Activated T-helper 2 cell treated with anti-CD3 and anti-CD28 coated beads, Interferon-gamma antibody, Interleukin-2, Interleukin-4, amounts not matched to agents 10 μg/mL and 5 μg/mL and 100 μg/mL, durations not matched to agents 14 hours and 24 hours and 36 hours (primary cell): ENCODE data around the gene GRIN3B. TPM values are rescaled to one million over a fixed set of nuclear protein-coding genes. Genes with fewer than 3 reads are reported as not detected.
A peak's percentile ranks its signal among the peaks of the same experiment; 100 is the strongest.

ENCODE experiments used
- DNase-seq: peaks from one replicate; pipeline ENCODE4 v3.0.0; 2021; ENCODE audit warnings: low spot score
- H3K27ac Mint-ChIP-seq: one replicate; pipeline ENCODE4 v1.8.0; 2021; ENCODE audit warnings: mixed read lengths
- H3K27me3 Mint-ChIP-seq: one replicate; pipeline ENCODE4 v1.8.0; 2021; ENCODE audit warnings: low read depth, mixed read lengths
- H3K36me3 Mint-ChIP-seq: one replicate; pipeline ENCODE4 v1.8.0; 2021; ENCODE audit warnings: low read depth, mixed read lengths
- H3K4me1 Mint-ChIP-seq: one replicate; pipeline ENCODE4 v1.8.0; 2021; ENCODE audit warnings: low read depth, mixed read lengths
- H3K4me3 Mint-ChIP-seq: one replicate; pipeline ENCODE4 v1.8.0; 2021; ENCODE audit warnings: low read depth, mild to moderate bottlenecking, moderate library complexity, mixed read lengths
- H3K9me3 Mint-ChIP-seq: one replicate; pipeline ENCODE4 v1.8.0; 2021; ENCODE audit warnings: mixed read lengths
- intact Hi-C: fragments of 100-400 bp; cut with micrococcal nuclease; formaldehyde crosslinking; loops from one replicate; pipeline ENCODE4 v1.15.1; 2023
- total RNA-seq: library from RNA; stranded (reverse); gene quantifications from 2 replicates; pipeline ENCODE4 v1.2.3, GENCODE V29; 2022

Gene GRIN3B
- total RNA-seq, 1 donor from 2014 or later = not detected

DNA sequence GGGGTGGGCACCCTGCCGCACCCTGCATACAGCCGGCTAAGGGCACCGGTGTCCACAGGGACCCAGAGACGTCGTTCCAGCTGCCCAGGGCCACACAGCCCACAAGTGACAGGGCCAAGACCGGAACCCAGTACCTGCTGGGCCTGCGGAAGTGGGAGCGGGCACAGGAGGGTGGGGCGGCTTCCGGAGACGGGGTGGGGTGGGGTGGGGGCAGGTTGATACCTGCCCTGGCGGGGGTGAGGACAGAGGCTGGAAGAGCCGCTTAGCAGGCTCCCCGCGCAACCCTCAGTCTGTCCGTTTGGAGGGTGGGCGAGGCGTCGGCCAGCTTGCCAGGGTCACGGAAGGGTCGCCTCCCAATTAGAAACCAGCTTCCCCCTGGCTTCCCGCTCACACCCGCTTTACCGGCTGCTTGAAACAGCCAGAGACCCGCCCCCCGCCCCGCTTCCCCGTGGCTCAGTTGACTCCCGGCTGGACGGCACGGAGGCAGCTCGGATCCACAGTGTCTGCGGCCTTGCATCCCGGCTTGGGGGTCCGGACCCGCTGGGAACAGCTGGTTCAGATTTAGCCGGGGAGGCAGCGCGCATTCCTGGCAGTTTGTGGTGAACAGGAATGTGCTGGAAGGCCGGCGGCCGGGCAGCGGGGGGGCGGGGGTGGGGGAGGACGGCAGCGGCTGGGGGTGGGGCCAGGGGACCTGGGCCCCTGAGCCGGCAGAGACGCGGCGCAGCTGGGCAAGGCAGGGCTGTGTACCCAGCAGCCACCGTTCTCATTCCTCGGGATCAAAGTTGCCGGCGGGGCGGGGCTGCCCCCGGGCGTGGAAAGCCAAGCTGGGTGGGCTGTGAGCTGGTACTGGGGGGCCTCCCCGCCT lies 28.1 kb downstream of the GRIN3B start:
- peak overlapping the region; percentile 70 for H3K27ac Mint-ChIP-seq
- peak overlapping the region; percentile 93 for H3K4me3 Mint-ChIP-seq
- DNase-seq = peak; percentile 64
- H3K9me3 Mint-ChIP-seq = no peaks in the 10 kb centered on the region
- intact Hi-C loops = loop anchor here (1.0 to 5.0 kb wide), 3 partner anchors 12 to 164 kb away; partner anchors contain the start of genes ABCA7 and ARHGAP45
- H3K27me3 Mint-ChIP-seq = no peaks in the 10 kb centered on the region
- H3K4me1 Mint-ChIP-seq = peaks cover 22% of the 10 kb centered on the region
- H3K36me3 Mint-ChIP-seq = peaks cover 30% of the 10 kb centered on the region

GRCh38 chr19:1032264-1032867 lies 32.1 kb downstream of the GRIN3B start:
- no peak overlapping the region for H3K27ac Mint-ChIP-seq
- no peaks in the 10 kb centered on the region for H3K27me3 Mint-ChIP-seq
- no peaks in the 10 kb centered on the region for H3K9me3 Mint-ChIP-seq
- no peak for DNase-seq
- H3K4me1 Mint-ChIP-seq = peaks cover 26% of the 10 kb centered on the region
- intact Hi-C loops = no loop called here
- peaks cover 54% of the 10 kb centered on the region for H3K36me3 Mint-ChIP-seq
- H3K4me3 Mint-ChIP-seq = no peak overlapping the region

DNA sequence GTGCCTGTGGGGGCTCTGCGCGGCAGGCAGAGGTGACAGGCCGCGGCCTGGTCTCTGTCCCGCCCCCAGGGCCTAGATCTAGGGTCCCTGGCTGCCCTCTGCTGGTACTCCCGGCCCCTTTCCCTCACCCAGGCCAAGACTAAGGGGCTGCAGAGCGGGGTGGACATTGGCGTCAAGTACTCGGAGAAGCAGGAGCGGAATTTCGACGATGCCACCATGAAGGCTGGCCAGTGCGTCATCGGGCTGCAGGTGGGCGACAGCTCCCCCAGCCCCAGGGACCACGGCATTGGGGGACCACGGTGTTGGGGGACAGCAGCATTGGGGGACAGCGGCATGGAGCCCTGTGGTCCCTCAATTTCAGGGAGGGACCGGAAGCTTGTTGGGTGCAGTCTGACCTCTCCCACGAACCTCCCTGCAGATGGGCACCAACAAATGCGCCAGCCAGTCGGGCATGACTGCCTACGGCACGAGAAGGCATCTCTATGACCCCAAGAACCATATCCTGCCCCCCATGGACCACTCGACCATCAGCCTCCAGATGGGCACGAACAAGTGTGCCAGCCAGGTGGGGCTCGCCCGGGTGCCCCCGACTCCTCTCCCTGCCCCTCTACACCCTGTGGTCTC lies 35.9 kb downstream of the GRIN3B start:
- no peak for DNase-seq
- Mint-ChIP-seq H3K9me3 (no peaks in the 10 kb centered on the region), H3K4me1 (peaks cover 39% of the 10 kb centered on the region), H3K36me3 (peaks cover 62% of the 10 kb centered on the region), H3K27me3 (no peaks in the 10 kb centered on the region), H3K27ac (no peak overlapping the region), H3K4me3 (no peak overlapping the region)
- intact Hi-C loops = no loop called here

DNA sequence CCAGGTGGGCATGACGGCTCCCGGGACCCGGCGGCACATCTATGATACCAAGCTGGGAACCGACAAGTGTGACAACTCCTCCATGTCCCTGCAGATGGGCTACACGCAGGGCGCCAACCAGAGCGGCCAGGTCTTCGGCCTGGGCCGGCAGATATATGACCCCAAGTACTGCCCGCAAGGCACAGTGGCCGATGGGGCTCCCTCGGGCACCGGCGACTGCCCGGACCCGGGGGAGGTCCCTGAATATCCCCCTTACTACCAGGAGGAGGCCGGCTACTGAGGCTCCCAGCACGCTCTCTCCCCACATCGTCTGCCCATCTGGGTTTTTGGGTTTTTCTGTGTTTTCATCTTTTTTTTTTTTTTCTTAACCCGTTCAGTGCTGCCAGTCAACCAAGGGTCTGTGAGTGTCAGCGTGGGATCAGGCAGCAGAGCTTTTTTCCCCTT lies 37.4 kb downstream of the GRIN3B start:
- no peaks in the 10 kb centered on the region for H3K27me3 Mint-ChIP-seq
- peak overlapping the region; percentile 68 for H3K27ac Mint-ChIP-seq
- H3K4me1 Mint-ChIP-seq = peaks cover 38% of the 10 kb centered on the region
- no peaks in the 10 kb centered on the region for H3K9me3 Mint-ChIP-seq
- H3K36me3 Mint-ChIP-seq = peaks cover 56% of the 10 kb centered on the region
- H3K4me3 Mint-ChIP-seq = peak overlapping the region; percentile 58
- DNase-seq = no peak
- intact Hi-C loops = loop anchor here (2.0 kb wide), 3 partner anchors 17 to 203 kb away; partner anchors contain the start of genes ATP5F1D, RNU6-2 and TMEM259

DNA sequence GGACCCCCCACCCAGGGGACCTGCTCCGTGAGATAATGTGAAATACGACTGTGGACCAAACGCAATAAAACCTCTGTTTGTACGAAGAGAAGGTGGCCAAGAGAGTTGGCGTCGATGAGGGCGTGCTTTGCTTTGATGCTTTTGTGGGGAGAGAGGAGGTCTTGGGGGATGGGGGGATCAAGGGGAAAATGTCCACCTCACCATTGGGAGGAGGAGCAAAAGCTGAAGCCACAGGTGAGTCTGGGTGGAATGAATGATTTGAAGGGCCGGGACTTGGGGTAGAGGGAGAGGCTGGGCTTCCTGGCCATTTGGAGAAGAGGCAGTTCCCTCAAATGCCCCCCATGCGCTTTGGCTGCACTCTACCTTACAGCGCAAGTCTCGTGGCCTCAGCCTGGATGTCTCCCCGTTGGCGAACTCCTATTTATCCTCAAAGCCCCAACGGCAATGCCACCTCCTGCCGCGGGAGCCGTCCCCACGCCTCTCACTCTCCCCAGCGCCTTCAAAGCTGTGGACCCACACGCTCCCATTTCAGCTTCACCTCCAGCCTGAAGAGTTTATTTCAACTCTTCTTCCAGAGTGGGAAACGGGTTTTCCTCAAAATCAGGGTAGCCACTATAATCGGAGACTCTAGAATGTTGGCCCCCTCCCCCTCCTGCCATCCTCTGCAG lies 38.9 kb downstream of the GRIN3B start:
- Mint-ChIP-seq H3K27ac (peak overlapping the region; percentile 68), H3K4me3 (peak overlapping the region; percentile 96), H3K36me3 (peaks cover 46% of the 10 kb centered on the region), H3K9me3 (no peaks in the 10 kb centered on the region), H3K27me3 (no peaks in the 10 kb centered on the region), H3K4me1 (peaks cover 36% of the 10 kb centered on the region)
- DNase-seq = no peak
- intact Hi-C loops = loop anchor here (2.0 kb wide), 3 partner anchors 18 to 202 kb away; partner anchors contain the start of genes ATP5F1D, RNU6-2 and TMEM259

- peak within 1 kb of the TSS; percentile 96 for H3K4me3 Mint-ChIP-seq
- no peaks in the 10 kb centered on the region for H3K9me3 Mint-ChIP-seq
- DNase-seq = peak; percentile 99
- intact Hi-C loops = loop anchor here (1.0 to 2.0 kb wide), 5 partner anchors 12 to 201 kb away; partner anchors contain the start of genes ATP5F1D, RNU6-2 and TMEM259
- peak within 1 kb of the TSS; percentile 68 for H3K27ac Mint-ChIP-seq
- H3K4me1 Mint-ChIP-seq = peaks cover 36% of the 10 kb centered on the region
- peaks cover 46% of the 10 kb centered on the region for H3K36me3 Mint-ChIP-seq
- no peaks in the 10 kb centered on the region for H3K27me3 Mint-ChIP-seq
Measured at GRCh38 chr19:1039646-1040475, 39.6 kb downstream of the GRIN3B start, which contains the start of gene ABCA7. Gene ABCA7, plus strand, starts transcription at chr19:1040107. Its CDS starts 1,255 bp downstream, at chr19:1041362.

DNA sequence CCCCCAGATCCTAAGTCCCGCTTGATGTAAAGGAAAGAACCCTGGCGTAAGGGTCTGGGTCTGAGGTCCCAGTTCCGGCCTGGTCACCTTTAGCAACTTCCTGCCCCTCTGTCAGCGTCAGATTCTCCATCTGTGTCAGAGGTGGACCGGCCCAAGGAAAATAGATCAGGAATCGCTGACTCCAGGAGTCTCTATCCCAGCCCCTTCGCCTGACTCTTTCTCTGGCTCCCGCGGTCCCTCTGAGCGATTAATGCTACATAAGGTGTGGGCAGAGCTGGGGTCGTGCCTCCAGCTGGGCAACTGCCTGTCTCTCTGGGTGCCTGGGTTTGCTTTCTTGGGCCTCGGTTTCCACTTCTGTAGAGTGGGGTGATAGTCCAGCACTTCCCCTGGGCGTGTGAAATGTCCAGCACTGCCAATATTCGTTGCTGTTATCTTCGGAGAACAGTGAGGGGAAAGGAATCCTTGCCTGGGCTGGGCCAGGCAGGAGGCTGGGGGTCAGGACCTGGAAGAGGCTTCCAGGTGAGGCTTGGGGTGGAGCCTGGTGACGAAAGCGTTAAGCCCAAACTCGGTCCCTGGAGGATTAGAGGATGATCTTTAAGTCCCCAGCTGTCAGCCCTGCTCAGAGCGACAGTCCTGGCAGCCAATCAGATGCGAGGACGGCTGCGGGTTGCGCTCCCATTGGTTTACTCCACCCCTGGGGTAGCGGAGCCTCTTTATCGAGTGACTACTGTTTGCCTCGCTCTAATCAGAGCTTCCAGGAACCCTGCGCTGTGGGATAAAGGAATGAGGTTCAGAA lies 40.5 kb downstream of the GRIN3B start:
- Mint-ChIP-seq H3K36me3 (peaks cover 42% of the 10 kb centered on the region), H3K9me3 (no peaks in the 10 kb centered on the region), H3K27me3 (no peaks in the 10 kb centered on the region), H3K4me1 (peaks cover 33% of the 10 kb centered on the region), H3K4me3 (peak overlapping the region; percentile 96), H3K27ac (peak overlapping the region; percentile 64)
- peak; percentile 92 for DNase-seq
- intact Hi-C loops = loop anchor here (1.0 to 2.0 kb wide), 2 partner anchors 12 to 28 kb away; no protein-coding TSS in a partner anchor

- peak overlapping the region; percentile 96 for H3K4me3 Mint-ChIP-seq
- no peaks in the 10 kb centered on the region for H3K27me3 Mint-ChIP-seq
- no peak for DNase-seq
- no peaks in the 10 kb centered on the region for H3K9me3 Mint-ChIP-seq
- H3K27ac Mint-ChIP-seq = peak overlapping the region; percentile 19
- intact Hi-C loops = loop anchor here (2.0 kb wide), 1 partner anchor 27 kb away; no protein-coding TSS in a partner anchor
- H3K4me1 Mint-ChIP-seq = peaks cover 33% of the 10 kb centered on the region
- peaks cover 35% of the 10 kb centered on the region for H3K36me3 Mint-ChIP-seq
Measured at GRCh38 chr19:1041272-1041834, 41.1 kb downstream of the GRIN3B start.

GRCh38 chr19:1041835-1042685 lies 41.8 kb downstream of the GRIN3B start:
- Mint-ChIP-seq H3K27me3 (no peaks in the 10 kb centered on the region), H3K4me3 (no peak overlapping the region), H3K27ac (no peak overlapping the region), H3K4me1 (peaks cover 30% of the 10 kb centered on the region), H3K9me3 (no peaks in the 10 kb centered on the region), H3K36me3 (peaks cover 28% of the 10 kb centered on the region)
- intact Hi-C loops = loop anchor here (2.0 kb wide), 1 partner anchor 27 kb away; no protein-coding TSS in a partner anchor
- DNase-seq = no peak
